Bone marrow (tissue), 2 donors: ENCODE measurements around the gene NSF.

Source experiments
- DNase-seq, 2 donors: peaks; one replicate each; lab custom pipeline; 2025; lab: John Stamatoyannopoulos, UW

NSF gene

GRCh38 chr17:46717999-46718398, 127.5 kb downstream of the NSF start:
- no peak for DNase-seq

DNA sequence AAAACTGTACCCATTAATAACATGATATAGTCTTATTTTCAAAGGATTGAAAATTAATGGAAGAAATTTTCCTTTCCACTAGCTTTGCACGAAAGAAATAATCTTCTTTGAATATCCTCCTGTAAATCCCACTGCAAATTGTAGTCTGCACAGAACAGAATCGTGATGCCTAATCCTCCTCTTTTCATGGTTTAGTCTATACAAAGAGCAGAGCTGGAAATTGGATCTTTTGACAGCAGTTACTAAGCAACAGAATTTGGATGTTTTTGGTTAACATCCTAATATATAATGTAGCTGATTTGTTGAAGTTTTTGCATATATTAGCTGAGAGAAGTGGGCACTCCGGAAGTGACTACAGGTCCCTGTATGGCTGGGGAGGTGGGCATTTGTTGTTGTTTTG, 129.4 kb downstream of the NSF start:
- no peak for DNase-seq

GRCh38 chr17:46720408-46720807, 129.9 kb downstream of the NSF start:
- DNase-seq = no peak

GRCh38 chr17:46722662-46723285, 132.3 kb downstream of the NSF start:
- no peak for DNase-seq

DNA sequence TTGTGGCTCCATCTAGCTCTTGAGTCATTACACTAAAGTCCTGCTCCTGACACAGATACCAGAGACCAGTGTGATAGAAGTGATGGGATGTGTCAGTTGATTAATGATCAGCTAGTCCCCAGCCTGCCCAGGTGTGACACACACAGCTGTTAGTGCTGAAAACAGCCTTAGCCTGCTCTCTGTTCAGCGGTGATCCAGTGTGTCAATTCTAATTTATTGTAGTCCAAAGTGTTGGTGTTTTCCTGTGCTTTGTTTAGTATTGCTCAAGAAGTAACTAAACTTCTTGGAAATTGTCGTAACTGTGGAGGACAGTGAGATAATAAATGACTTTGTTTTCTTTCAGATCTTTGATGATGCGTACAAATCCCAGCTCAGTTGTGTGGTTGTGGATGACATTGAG, 135.7 kb downstream of the NSF start:
- DNase-seq = no peak

- DNase-seq = no peak
Measured at GRCh38 chr17:46727572-46728348, 137.3 kb downstream of the NSF start.

DNA sequence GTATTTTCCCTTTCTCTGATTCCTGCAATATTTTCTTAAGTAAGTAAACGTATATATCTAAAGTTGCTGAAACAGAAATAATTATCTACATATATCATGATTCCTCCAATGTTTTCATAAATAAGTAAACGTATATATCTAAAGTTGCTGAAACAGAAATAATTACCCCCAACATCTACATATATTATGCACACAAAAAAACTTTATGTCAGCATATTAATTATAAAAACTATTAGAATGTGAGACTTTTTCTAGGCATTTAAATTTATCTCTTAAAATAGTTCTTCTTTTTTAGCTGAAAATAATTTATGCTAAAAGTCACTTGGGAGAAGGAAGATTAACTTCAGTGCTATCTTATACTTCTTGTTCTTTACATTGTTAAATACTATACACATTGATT, 139.6 kb downstream of the NSF start:
- no peak for DNase-seq

GRCh38 chr17:46730679-46731078, 140.2 kb downstream of the NSF start:
- no peak for DNase-seq

GRCh38 chr17:46732160-46732559, 141.7 kb downstream of the NSF start:
- DNase-seq = no peak

DNA sequence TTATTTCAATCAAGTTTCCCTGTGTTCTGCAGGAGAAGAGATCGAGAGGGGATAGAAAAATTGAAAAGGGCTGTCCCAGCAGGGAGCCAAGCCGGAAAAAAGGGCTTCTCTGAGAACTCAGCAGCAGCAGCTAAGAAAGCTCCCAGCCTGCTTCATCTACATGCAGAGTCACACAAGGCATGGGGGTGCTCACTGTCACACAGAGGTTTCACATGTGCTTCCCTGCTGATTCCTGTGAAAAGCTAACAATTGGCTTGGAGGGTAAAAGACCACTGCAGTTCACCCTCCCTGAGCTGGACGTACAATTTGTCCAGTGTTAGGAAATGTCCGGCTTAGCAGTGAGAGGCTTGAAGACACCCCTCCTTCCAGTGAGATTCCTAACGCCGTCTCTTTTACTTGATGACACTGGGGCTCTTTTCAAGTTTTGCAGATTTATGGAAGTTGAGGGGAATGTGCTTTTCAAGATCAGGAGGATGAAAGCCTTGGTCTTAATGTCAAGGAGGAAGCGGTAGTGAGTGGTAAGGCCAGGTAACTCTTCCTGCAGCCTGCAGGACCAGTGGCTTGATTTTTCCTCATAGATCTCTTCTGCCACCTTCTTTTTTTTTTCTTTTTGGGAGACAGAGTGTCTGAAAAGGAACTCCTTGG, 142.4 kb downstream of the NSF start:
- no peak for DNase-seq

GRCh38 chr17:46733837-46734475, 143.5 kb downstream of the NSF start:
- no peak for DNase-seq

GRCh38 chr17:46736100-46736499, 145.6 kb downstream of the NSF start:
- DNase-seq = no peak

DNA sequence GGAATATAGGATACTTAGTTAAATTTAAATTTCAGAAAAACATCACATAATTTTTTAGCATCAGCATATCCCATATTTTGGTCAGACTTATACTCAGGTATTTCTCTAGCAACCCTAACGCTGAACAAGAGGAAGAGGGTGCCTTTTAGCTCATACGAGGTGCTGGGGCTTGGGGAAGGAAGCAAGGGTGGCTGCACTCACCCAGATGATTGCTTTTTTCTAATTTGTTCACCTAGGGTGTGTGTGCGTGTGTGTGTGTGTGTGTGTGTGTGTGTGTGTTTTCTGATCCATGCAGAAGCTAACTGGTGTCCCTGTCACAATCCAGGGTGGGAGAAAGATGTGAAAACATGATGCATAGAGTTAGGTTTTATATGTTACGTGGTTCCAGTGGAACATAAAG, 146.9 kb downstream of the NSF start:
- no peak for DNase-seq

DNA sequence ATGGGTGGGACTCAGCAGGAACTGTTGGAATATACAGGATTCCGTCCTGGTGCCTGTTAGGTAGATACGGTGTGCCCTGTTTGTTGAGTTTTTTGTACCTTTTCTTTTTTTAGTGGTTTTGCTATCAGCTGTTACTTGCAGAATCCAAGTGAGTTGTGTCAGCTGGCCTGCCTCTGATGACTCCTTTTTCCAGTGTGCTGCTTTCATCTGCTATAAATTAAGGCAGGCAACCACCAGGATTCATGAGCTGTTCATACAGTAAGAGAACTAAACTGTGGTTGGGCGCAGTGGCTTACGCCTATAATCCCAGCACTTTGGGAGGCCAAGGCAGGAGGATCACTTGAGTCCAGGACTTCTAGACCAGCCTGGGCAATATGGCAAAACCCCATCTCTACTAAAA, 148.1 kb downstream of the NSF start:
- DNase-seq = no peak

GRCh38 chr17:46739982-46740381, 149.5 kb downstream of the NSF start:
- DNase-seq = no peak

DNA sequence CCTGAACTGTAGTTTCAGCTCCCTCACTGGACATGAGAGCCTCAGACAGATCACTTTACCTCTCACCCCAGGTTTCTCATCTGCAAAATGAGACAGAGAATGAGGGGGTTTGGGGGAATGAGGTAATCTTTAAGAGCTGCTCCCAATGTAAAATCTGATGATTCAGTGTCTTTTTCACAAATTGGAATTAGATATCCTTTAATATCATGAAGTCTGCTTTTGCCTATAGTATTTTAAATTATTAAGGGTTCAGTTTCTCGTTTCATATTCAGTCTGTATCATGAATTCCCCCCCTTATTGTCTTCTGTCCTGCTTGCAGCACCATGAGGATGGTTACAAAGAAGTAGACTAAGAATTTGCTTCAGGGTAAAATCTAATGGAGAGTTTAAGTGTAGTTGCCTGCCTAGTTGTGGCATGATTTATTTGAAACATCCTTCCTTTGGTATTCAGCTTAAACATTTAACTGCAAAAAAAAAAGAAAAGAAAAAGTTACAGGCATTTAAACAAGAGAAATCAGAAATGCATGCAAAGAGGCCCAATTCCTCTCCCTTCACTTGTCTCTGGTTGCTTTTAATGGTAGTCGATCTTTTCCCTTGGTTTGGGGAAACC, 150.8 kb downstream of the NSF start:
- DNase-seq = no peak

- no peak for DNase-seq
Measured at GRCh38 chr17:46742565-46743270, 152.2 kb downstream of the NSF start.

DNA sequence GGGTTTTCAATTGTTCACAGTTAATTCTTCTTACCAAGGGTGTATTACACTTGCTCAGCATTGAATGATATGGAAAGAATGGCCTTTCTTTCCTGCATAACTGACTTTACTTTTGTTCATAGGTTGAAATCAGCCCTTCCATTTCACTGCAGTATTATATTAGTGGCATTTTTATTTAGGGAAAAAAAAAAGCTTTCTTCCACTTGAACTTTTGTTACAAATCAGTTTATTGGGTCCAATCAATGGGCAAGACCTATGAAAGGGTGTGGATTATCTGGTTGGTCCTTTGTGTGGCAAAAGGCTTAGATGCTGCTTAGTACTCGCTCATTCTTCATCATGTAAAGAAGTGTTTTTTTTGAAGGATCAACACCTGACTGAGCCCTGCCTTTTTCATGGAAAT, 154.0 kb downstream of the NSF start:
- no peak for DNase-seq

DNA sequence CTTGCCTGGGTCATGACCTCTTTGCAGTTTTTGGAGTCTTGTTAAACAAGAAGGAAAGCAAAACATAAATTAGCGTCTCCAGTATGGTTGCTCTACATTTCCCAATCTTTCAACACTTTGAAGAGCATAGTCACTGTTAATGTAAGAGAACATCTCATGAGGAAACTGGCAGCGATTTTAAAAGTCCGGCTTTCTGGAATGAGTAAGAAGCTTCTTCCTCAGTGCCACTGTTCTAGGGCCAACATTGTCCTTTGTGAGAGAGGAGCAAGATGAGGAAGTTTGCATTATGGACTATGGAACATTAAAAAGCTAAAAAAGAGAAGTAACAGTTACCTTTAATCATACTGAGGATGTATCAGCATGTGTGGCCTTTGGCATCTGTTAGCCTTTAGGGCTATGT, 154.9 kb downstream of the NSF start:
- DNase-seq = no peak

DNA sequence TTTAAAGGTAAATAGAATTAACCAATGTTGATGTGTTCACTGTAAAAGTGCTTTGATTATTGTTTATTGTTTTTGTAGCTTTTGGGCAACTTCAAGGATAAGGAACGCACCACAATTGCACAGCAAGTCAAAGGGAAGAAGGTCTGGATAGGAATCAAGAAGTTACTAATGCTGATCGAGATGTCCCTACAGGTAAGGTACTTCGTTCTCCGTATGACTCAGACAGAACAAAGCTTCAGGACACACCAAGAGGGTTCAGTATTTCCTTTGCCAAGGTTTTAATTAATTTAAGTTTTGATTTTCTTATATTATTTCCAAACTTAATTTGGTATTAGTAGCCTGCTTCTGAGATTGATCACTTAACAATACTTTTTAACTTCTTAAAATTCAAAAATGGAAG, 161.0 kb downstream of the NSF start:
- no peak for DNase-seq

DNA sequence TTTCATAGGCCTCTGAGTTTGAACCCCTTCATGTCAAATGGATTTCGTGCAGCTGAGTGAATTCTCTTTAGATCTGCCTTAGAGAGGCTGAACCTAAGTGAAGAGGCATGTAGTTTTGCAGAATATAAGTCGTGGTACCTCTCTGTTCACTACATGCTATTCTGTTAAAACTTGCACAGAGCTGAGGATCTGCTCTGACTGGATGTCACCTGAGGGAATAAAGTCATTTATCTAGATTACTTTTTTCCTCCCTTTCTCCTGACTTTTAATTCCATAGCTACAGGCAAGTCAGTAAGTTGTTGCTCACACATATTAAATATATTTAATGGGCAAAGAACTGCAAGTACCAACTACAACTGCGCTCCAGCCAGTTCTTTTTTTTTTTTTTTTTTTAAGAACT, 163.3 kb downstream of the NSF start:
- no peak for DNase-seq
